Activated naive CD4-positive, alpha-beta T cell treated with Interleukin-2 at 50 U/mL for 16 hours (primary cell): ENCODE results near the gene FYCO1.
"Not testable (repeated sequence)": the region's sequence is repeated elsewhere in the genome, so short reads cannot be mapped to it uniquely, and the experiment has no call there.

Source experiments
- DNase-seq: peaks from one replicate; pipeline ENCODE4 v3.0.0-alpha.2; 2020

Gene FYCO1

DNA sequence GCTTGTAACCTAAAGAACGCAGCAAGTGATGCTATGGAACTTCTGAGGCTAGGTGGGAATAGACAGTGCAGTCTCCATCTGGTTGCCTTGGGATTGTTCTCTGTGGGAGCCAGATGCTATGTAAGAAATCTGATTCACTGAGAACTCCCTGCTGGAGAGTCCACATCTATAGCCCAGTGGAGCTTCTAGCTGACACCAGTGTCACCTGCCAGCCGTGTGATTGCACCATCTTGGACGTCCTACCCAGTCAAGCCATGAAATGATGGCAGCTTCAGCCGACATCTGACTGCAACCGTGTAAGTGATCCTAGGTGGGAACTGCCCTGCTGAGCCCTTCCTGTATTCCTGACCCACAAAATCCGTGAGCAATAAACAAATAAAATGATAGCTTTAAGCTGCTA lies 12.4 kb upstream of the FYCO1 start:
- no peak for DNase-seq

DNA sequence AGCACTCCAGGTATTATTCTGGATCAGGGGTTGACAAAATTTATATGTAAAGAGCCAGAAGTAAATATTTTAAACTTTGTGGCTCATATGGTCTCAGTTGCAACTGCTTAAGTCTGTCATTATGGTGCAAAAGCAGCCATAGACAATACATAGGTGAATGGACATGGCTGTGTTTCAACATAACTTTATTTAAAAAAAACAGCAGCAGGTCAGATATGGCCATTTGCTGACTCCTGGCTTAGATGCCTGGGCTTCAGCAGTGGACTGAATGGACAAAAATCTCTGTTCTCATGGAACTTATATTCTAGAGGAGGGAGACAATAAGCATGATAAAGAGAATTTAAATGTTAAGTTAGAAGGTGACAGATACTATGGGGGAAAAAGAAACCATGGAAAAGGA lies 11.7 kb upstream of the FYCO1 start:
- DNase-seq: no peak

DNA sequence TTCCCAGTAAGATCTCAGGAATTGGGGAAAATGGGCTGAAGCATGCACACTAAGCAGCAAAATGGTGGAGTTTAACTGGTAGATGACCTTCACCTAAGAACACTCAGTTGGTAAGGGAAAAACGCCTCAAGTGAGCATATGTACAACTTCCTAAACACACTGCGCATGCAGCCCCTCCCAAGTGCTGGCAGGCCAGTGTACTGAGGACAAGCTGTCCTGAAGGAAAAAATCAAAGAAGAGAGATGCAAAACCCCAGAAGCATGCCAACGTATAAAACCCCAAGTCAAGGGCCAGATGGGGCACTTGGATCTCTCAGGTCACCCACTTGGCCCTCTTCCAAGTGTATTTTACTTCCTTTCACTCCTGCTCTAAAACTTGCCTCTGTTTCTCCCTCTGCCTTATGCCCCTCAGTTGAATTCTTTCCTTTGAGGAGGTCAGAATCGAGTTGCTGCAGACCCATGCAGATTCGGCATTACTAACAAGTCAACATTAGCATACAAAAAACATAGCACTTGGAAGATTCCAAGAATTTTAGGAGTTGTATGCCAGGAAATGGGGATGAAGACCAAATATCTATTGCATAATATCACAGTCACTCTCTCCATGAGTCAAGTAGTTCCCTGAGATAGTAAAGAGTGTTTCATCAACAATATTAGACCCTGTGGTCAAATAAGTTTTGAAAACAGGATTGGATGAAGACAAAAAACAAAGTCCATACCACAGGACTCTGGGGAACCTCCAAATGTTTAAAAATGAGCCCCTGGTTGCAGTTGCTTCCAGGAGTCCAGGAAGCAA lies 10.8 kb upstream of the FYCO1 start:
- no peak for DNase-seq

DNA sequence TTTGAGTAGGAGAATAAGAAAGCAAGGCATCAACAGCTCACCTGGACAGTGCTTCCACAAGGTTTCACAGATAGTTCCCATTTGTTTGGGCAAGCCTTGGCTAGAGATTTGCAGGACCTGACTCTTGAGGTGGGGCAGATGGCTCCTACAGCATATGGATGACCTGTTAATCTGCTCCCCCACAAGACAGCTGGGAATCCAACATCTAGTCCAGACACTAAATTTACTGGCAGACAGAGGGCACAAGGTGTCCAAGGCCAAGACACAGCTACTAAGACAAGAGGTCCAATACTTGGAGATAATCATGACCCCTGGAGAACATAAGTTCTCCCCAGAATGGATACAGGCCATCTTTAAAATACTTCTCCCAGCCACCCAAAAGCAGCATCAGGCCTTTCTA lies 8.1 kb upstream of the FYCO1 start:
- DNase-seq: not testable (repeated sequence)

DNA sequence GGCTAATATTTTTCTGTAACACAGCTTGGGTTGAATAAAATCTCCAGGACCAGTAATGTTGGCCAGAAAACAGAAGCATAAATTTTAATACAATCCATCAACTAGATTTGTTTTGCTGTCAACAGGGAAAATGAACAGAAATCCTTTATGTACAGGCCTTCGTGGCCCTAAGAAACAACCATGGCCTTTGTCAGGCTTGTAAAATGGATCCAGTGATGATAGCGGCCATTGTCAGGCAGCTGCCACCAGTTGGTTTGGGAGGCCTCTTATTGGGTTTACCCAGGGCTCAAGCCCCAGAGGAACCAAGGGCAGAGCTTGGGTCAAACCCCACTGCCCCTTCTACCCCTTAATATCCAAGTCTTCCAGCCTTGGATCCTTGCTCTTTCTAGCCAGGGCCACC lies 5.6 kb upstream of the FYCO1 start:
- DNase-seq: no peak

DNA sequence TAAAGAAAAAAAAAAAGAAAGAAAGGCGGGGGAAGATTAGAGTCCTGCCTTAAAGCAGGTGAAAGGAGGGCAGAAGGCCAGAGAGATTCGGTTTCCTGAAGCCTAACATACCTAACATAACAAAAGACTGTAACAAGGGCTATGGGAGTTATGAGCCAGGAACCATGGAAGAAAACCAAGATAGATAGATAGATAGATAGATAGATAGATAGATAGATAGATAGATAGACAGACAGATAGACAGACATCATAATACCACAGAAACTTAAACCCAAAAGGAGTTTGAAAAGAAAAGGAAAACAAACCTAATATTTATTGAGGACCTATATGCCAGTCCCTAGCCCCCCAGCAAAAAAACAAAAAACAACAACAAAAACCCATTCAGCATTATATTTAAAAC lies 2.3 kb upstream of the FYCO1 start:
- no peak for DNase-seq

DNA sequence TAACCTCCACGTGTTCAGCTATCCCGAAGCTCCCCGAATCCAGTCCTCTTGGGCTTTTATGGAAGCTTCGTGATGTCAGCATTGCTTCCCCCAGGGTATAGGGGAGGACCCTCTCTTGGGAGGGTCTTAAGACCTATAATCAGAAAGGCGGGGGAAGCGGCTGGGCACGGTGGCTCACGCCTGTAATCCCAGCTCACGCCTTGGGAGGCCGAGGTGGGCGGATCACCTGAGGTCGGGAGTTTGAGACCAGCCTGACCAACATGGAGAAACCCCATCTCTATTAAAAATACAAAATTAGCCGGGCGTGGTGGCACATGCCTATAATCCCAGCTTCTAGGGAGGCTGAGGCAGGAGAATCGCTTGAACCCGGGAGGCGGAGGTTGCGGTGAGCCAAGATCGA lies 1.9 kb upstream of the FYCO1 start:
- not testable (repeated sequence) for DNase-seq

DNA sequence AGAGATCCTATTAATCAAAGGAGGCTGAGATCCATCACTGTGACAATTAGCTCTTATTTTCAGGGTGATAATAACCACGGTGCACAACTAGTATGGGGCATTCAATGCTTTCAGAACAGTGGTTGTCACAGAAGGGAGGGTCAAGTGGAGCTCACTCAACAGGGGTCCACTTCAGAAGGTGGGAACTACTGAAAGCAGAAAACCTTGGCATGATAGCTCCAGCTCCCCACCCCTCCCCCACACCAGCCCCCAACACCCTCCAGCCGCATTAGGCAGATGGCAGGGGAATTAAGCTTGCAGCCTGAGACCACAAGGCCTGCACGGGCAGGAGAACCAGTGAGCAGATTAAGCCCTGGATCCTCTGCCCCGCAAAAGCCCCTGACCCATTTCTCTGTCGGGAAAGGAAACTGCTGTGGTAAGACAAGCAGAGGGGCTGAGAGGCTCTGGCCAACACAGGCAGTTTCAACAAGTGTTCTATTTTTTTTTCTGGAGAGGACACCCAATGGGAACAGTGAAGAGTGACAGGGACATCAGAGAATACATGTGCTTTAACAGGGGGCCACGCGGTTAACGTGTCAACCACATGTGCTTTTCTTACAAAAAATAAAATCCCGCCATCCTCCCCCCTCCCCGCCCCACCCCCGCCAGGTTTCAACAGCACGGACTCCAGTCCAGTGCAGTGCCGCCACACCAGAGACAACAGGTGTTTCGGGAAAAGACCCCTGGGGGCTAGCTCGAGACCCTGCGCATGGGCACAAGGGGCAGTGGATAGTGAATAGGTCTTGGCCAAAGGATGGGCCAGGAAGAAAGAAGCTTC lies 997 bp downstream of the FYCO1 start:
- DNase-seq: peak; percentile 62

DNA sequence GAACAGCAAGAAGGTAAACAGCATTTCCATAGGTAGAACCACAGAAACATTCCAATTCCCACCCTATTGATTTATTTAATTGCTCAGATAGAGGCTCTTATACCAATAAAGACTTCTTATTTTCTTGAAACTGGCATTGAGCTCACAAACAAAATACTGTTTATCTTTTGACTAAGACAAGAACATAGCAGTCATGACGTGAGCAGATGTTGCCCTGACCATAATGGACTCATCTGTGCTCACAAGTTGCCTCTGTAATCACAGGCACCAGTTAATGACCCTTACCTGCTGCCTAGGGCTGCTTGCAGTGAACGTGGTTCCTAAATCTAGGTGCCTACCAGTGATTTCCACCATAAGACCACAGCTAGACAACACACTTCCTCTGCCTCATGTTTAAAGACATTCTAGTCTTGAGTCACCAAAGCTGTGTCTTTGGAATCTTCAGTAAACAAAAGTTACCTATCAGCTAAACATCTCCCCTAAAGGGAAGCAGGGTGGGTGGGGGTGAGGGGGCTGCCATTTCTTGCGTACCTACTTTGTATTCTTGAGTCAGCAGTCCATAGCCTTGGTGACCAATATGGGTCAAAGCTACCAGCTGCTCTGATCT lies 2.1 kb downstream of the FYCO1 start:
- peak; percentile 35 for DNase-seq

DNA sequence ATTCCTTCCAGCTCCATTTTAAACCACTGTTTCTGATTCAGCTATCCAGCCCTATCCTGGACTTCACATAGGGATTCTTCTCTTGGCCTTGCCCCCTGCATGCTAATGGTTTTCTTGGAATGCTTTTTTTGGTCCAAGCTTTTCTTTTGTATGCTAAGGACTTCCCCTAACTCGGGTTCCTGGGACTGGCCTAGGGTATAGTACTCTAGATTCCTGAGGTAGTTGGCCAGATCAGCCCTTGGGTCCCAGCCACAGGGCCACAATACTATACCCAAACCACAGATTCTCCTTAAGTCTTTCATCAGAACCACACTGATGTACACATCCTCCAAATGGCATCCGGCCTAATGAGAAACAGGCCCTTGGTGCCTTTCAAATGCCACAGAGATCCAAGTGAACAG lies 2.8 kb downstream of the FYCO1 start:
- DNase-seq: no peak

DNA sequence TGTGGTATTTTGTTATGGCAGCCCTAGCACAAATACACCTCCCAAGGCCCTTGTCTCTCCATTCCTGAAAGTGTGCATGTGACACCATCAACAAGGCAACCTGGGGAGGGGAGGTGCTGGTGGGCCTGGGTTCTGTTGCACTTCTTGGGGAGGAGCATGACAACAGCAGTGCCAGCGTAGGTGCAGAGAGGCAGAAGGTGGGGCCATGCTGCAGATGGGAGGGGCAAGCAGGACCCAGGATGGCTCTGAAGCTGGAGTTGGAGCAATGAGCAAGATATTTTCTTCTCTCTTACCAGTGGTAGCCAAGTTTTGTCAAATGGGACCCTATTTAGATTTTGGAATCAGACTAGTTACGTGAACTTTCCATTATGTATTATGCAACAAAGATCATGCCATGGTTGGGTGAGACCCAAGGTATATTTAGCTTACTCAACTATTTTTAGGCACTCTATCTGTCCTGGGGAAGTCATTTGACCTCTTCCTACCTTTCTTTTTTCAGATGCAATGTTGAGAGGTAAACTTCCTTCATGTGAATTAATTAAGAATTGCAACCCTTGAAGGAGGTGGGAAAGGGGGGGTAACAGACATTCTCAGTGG lies 3.4 kb downstream of the FYCO1 start:
- DNase-seq: no peak

DNA sequence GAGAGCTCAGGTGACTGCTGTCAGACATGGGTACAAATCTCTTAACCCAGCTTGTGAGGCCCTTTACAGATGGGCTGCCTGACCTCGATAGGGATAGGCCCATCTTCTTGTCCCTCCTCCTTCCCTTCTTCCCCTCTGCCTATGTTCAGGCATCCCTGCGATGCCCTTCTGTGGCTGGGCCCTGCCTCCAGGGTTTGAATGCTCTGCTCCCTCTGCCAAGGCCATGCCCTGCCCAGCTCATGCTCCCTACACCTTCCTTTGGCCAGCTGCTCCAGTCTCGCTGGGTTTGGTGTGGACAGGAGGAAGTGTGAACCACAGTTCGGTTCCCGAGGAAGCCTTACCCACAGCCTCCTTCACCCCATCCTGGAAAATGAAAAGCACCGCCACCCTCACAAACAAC lies 4.3 kb downstream of the FYCO1 start:
- DNase-seq: no peak

DNA sequence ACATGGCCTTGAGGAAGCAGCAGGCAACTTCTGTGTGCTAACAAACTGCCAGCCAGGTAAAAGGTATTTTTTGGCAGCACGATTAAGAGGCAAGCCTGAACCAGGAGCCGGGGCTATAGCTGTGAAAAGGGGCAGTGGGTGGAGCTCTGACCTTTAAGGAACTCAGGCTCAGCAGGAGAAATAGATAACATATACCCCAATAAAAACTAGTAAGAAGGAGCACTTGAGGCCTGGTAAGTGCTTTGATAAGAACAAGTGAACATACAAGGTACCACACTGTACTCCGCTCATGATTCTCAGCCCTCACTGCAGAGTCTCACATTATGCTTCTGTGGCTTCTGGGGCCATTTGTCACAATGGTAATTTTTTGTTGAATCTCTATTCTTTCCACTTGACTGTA lies 5.4 kb downstream of the FYCO1 start:
- no peak for DNase-seq

DNA sequence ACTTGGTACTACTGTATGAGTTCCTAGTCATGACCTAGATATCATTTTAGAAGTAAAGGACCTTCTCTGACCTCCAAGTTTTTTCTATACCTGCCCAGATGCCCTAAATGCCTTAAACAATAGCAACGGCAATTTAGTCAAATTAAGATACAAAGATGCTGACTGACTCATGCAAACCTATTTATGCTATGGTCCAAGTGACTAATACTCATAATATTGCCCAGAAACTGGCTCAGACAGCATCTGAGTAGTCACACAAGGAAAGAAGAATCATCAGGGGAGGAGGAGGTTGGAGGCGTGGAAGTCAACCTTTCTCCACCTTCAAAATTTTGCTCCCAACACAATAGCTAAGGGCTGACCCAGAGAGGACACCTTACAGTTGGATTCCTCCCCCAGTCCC lies 6.8 kb downstream of the FYCO1 start:
- DNase-seq: no peak

DNA sequence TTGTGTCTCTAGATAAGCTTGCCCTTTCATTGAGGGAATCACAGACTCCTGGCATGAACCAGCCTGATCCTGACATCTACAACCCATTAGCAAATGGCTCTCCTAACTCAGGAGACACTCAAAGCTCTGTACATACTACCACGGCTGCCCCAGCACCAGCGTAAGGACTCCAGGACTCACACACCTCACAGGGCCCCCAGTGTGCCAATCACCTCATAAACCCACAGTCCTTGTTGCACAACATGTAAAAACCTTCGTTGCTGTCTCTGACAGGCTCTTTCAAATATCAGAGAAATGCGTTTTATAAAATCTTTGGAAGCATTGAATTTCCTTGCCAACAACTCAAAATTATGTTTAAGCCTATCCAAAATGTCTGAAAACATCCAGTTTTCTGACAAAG lies 7.3 kb downstream of the FYCO1 start:
- DNase-seq: no peak

DNA sequence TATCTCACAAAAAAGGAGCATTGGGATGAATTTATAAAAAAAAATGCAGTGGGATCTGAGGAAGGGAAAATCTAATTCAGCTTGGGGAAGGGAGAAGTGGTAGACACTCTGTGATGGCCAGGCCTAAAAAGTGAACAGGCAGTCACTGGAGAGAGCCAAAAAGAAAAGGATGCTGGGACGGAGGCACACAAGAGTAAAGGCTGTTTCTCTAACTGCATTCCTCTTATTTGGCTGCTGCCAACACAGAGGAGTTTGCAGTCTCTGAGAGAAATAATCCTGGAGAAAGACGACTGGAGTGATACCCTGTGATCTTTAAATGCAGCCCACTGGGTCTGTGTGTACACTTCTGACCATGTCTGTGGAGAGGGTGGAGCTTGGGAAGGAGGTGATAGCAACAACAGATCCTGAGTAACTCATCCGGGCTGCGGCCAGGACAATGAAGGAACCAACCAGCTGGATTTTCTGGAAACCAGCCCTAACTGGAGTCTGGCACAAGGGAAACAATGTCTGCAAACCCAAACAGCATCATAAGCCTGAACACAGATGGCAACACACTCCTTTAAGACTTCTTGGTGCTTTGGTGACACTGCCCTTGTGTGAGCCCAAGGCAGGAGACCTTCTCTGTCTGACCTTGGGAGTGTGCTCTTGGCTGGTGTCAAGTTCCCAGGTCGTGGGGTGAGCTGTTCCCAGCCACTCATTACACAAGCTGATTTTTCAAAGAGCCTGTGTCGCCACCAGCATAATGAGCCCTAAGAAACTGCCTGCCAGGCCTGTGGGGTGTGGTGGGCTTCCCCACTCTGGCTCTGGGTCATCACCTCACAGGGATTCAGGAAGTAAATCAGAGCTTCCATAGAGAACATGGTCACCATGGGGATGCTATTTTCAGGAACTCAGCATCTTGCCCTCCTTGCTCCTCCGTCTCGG lies 8.0 kb downstream of the FYCO1 start:
- DNase-seq: no peak

DNA sequence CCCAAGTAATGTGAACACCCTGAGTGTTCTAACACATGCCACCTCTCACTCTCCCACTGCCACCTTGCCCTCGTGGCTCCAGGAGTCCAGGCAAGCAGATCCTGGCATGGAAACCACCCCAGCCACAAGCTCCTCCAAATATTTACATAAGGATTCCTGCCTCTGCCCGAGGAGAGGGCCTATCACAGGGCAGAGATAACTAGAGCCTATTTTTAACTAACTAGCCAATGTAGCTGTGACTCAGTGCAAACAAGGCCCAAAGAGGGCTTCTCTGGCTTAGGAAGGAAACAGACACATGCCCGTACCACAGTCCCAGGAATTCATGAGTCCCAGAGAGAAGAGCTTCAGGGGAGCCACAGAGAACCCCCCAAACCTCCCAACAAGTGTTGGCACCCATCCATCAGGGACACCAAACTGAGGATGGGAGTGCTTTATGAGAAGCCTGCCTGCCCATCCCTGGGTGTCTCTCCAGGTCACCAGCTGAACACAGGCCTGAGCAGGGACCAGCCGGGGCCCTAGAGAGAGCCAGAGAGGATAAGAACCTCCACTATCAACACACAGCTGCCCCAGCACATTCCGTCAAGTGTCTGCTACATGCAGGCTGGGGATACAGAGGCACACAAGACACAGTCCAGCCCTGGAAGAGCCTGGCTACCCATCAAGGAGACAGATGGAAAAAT lies 9.2 kb downstream of the FYCO1 start:
- DNase-seq: no peak

DNA sequence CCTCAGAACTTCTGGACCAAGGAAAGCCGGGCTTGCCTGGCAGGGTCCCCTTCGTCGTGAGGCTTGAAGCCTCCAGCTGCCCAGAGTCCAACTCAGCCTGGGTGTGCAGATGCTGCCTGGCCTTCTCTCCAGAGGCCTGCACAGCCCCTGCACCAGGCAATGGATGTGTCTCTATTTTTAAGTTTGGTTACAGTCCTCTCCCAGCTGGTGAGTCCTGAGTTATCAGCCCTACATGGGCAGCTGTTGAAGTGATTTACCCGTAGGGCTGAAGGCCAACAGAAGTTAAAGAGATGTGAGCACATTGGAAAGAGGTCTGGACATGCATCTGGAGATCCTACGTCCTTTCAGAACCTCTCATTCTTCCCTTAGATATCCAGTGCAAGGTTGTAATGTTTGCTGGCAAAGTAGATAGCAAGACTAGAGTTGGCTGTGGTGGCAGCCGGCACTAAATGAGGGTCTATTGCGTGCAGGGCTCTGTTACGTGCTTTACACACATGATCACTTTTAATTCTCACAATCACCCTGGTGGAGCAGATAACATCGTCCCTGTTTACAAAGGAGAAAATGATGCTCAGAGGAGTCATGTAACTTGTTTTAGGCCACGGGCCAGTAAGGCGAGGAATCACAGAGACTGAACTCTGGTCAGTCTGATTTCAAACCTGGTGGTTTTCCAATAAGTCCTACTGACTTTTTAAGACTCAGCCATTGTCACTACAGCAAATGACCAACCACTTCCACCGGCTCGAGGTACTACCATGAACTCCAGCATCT lies 9.9 kb downstream of the FYCO1 start:
- DNase-seq: no peak

DNA sequence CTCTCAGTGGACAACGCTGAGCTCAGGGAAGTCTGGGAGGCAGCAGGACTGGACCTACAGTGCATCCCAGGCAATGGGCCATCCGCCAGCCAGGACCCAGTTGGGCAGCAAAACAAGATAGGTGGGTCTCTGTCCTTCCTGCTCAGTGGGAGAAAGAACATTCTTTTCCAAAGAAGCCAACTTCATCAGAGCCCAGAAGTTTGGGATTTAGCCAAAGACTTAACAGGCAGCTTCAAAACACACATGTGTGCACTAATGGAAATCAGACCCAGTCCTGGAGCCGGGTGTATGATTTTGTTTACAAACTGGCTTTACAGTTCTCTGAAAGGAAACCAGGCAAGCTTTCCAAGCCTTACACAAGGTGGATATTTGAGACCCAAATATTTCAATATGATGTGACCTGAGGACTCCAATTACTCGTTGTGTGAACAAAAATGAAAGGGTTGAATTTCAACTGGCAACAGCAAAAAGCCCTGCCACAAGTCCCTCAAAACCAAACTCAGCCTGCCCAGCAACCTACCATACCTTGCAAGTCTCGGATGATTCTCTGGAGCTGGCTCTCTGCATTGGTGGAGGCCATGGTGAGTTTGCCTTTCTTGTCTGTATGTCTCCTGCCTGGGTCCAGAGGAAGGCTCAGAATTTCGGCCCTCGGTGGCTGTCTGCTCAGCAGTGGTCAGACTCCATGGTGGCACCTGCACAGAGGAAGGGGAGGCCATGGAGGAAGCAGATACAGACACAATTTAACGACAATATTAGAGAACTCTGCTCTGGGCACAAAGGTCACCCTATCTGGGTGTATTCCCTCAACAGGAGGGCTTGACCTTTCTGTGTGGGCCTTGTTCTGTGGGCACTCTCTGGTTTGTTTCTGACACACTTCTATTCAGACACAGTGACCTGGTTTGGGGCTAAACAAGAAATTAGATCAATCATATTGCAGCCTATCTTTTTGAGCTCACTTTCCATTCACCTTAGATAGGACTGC lies 11.0 kb downstream of the FYCO1 start:
- no peak for DNase-seq

DNA sequence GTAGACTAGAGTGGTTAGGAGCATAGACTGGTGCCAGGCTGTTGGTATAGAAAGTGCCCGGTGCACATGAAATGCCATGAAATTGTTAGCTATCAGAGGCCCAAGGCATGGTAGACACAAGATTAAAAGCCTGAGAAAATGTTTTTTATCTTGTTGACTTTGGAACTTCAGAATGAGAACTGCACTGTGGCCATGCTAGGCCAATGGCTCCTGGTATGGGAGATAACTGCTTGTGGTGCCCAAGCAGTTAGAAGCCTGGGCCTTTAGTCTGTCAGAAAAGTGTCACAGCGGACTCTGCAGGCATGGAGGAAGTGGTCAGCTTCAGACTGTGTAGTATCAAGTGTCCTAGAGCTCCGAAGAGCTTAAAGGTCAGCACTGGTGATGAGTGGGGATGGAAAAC lies 11.9 kb downstream of the FYCO1 start:
- DNase-seq: no peak
